ENCODE data around the gene CYSTM1.

Gene CYSTM1

DNA sequence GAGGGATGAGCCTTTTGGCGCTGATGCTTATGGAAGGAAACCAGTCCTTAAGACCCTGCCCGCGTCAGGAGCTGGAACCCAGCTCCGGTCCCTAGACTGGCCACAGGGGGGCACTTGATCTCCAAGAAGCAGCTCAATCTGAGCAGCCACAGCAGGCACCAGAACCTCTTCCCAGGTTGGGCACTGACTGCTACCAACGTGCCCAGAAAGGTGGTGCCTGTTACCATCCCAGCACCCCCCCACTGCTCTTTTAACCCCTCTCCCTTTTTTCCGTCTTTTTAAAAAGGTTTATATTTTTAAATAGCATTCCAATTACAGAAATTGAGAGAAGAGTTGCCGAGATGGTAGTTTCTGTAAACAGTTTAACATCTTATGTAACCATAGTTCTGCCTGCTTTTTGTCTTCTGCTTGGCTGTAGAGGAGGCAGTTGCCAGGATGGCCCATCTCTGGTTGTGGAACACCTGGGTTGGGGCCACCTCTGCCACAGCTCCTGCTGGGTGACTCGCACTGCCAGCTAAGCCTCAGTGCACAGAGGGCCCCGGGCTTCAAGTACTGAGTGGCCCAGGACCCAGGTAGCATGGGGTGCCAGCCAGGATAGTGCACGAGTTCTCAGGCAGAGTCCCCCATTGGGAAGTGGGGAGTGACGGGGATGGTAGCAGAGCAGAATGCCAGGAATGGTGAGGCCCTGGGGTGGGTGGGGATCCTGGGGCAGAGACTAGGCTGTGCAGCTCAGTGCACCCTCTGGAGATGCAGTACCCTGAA lies 65.1 kb downstream of the CYSTM1 start:
- DNase-seq = peak; percentile 5

DNA sequence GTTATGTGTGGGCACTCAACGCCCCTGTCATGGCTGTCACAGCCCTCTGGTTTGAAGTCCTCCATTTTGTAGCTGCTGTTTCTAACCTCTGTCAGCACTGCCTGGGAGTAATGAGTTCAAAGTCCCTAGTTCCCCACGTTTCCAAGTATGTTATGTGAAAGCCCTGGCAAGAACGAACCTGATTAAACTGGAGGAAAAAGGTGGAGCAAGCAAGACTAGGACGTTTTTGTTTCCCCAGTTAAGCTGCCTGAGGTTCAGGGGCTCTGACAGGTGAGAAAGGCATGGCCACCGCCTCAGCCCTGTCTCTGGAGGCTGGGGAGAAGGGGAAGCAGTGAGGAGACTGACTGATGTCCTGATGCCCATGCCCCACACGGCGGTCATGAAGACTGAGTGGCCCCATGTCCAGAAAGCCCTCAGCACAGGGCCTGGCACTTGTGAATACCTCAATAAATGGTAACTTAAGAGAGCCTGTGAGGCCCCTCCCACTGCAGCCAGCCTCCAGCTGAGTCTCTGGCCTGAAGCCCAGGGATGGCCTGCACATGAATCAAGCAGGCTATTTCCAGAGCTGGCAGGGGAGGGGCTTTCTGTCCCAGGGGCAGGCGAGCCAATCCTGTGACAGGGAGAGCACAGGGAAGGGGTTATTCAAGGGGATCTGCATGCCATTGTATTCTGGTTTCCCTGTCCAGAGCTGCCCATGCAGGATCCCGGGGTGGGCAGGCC lies 66.2 kb downstream of the CYSTM1 start:
- DNase-seq = peak; percentile 40

- DNase-seq = no peak
These were observed 67.1 kb downstream of the CYSTM1 start for GRCh38 chr5:140242099-140242498.

- DNase-seq = peak; percentile 3
These were observed 68.0 kb downstream of the CYSTM1 start for GRCh38 chr5:140242890-140243585.

GRCh38 chr5:140243706-140244250 lies 68.8 kb downstream of the CYSTM1 start:
- DNase-seq = peak; percentile 85

- peak; percentile 76 for DNase-seq
These were observed 69.6 kb downstream of the CYSTM1 start for GRCh38 chr5:140244525-140245025.

DNA sequence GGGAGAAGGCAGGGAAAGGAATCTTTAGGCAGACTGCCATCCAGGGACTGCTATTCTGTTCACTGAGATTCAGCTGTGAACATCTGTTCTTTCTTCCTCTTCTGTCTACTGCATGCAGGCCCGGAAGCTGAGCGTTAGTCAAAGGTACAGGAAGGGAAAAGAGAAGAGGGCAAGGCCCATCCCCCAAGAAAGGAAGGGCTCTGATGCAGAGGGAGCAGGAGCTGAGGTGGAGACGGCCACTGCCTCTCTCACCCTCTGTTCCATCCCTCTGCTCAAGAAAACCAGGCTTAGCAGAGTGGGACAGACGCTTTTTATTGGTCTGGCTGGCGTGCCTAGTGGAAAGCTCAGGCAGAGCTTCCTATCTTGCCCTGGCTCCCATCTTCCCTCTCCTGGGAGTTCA lies 70.4 kb downstream of the CYSTM1 start:
- DNase-seq = no peak

GRCh38 chr5:140245926-140246325 lies 70.9 kb downstream of the CYSTM1 start:
- no peak for DNase-seq

DNA sequence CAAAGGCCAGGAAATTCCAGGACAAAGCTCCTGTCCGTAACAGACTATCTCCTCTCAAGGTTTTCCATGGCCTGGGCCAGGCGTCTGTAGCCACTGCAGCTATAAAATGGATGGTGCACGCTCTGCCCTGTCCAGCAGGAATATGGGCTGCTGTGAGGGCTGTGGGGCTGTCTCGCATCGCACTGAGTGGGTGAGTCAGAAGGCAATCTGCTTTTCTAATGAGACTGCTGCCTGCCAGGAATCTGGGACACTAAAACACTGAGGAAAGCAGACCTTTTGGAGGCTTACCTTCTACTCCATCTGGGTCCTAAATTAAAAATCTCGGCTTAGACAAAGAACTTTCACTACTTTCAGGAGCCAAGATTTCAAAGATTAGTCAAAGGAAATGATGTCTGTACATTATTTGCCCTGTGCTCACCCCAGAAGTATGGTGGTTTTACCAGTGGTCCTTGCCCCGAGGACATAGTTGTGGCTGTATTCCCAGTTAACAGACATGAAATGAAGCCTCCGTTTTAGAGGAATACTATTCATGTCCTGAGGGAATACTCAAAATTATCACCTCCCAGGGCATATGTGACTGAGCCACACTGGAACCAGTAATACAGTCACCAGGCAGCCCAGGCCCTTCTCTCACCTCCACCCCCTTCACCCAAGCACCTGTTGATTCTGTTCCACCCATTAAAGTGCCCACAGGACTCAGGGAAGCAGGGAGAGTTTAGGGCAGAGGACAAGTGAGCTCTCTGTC lies 71.6 kb downstream of the CYSTM1 start:
- no peak for DNase-seq

DNA sequence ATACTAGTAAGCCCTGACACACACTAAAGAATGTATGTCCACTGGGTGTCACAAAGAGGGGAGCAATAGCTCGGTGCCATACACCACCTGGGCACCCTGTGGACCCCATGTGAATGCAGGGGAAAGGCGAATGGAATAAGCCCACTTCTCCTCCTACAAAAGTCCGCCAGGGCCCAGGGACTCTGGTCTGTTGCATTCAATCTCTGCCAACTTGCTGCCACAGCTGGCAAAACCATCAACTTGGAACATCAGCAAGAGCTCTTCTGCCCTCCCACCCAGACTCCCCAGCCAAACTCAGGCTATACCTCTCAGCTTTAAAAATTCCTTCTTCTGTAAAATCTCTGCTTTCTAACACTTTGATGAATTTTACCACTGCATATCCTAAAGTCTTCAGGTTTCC lies 73.4 kb downstream of the CYSTM1 start:
- DNase-seq = no peak

GRCh38 chr5:140249536-140249935 lies 74.5 kb downstream of the CYSTM1 start:
- no peak for DNase-seq

DNA sequence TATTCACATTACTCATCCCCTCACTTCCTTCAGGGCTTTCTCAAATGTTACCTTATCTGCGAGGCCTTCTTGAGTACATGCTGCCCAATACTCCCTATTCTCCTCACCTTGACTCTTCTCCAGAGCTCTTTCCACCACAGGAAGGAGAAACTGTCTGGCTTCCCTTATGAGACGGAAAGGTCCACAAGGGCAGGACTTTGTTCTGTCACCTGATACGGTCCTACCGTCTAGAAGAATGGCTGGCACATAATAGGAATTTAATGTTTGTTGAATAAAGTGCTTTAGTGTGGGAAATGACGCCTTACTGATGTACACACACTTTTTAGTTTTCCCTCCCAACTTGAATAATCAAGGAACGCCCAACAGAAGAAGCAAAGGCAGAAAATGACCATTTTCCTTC lies 75.4 kb downstream of the CYSTM1 start:
- DNase-seq = no peak

GRCh38 chr5:140251527-140251973 lies 76.6 kb downstream of the CYSTM1 start:
- DNase-seq = no peak

GRCh38 chr5:140252470-140253126 lies 77.6 kb downstream of the CYSTM1 start:
- DNase-seq = no peak

- no peak for DNase-seq
These were observed 79.0 kb downstream of the CYSTM1 start for GRCh38 chr5:140253985-140254384.

DNA sequence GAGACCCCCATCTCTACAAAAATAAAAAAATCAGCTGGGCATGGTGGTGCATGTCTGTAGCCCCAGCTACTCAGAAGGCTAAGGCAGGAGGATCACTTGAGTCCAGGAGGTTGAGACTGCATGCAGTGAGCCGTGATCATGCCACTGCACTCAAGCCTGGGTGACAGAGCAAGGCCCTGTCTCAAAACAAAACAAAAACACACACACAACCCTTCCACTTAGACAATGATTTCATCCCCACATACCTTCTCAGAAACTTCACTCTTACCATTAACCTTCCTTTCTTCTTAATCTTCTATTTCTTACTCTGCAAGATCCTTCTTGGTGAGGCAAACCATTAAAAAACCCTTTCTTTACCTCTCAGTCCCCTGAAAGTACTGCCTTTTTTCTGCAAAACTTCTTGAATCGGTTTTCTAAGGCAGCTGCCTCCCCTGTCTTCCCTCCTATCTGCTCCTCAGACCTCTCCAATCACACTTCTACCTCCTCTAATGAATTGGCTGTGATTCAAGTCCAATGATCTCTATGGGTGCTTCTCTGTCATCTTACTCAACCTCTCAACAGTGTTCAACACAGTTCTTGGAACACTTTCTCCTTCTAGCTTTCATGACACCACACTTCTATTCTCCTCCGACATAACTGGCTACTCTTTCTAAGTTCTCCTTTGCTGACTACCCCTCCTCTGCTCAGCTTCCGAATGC lies 80.6 kb downstream of the CYSTM1 start:
- no peak for DNase-seq

DNA sequence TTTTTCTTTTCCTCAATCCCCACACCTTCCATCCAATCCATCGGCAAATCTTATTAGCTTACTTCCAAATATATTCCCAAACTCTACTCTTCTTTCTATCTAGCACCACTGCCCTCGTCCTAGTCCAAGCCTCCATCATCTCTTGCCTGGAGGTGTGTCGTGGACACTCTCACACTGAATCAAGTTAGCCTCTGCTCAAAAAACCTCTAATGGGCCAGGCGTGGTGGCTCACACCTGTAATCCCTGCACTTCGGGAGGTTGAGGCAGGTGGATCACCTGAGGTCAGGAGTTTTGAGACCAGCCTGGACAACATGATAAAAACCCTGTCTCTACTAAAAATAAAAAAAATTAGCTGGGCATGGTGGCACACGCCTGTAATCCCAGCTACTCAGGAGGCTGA lies 81.7 kb downstream of the CYSTM1 start:
- no peak for DNase-seq

GRCh38 chr5:140258016-140258415 lies 83.0 kb downstream of the CYSTM1 start:
- no peak for DNase-seq

DNA sequence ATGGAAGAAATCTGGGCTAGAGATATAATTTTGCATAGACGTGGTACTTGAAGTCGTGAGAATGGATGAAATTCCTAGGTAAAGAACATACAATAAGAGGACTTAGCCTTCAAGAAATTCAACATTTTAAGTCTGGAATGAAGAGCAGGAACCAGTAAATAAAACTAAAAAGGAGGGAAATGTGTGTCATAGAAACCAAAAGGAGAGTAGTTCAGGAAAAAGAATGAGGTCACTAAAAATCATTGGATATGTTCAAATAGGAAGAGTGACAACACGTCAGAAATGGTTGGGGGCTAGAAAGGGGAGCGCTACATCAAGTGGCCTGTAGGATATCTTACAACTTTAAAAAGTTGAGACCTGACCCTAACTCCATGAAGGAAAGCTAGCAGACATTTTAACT lies 83.9 kb downstream of the CYSTM1 start:
- DNase-seq = no peak

DNA sequence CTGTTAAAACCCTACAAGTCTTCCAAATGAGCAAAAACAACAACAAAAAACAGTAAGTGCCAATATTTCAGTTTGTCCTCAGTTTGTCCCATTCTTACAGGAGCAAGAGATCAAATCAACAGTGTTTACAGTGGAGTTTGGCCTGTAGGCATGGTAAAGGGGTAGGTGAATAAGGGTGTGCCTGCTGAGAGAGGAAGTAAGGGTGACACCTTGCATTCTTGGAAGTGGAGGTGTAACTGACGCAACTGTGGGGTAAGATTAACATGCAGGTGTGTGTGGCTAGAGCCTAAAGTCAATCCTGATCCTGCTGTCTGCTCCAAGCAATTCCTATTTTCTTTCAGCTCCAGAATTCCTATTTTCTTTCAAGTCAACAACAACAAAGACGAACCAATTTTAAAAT lies 84.5 kb downstream of the CYSTM1 start:
- no peak for DNase-seq

GRCh38 chr5:140260089-140260656 lies 85.2 kb downstream of the CYSTM1 start:
- no peak for DNase-seq

Data from NCI-H510A treated with DMSO at 0.1 percent for 48 hours (cell line).